AG10803 (cell line): ENCODE data around the gene CHD1.

Source experiments
- DNase-seq: peaks from one replicate; pipeline ENCODE4 v3.0.0; 2010; ENCODE audit warnings: low read depth
- H3K4me3 ChIP-seq: 2 replicates; pipeline ENCODE4 v1.5.1; 2011; ENCODE audit warnings: mild to moderate bottlenecking, low read length, control low read depth
- TF ChIP-seq, protein P1 (sequence below): conservative IDR thresholded peaks from 2 replicates; pipeline ENCODE4 v1.5.1; 2011; ENCODE audit warnings: mild to moderate bottlenecking, low read length, control low read depth, inconsistent platforms

The CHD1 gene

DNA sequence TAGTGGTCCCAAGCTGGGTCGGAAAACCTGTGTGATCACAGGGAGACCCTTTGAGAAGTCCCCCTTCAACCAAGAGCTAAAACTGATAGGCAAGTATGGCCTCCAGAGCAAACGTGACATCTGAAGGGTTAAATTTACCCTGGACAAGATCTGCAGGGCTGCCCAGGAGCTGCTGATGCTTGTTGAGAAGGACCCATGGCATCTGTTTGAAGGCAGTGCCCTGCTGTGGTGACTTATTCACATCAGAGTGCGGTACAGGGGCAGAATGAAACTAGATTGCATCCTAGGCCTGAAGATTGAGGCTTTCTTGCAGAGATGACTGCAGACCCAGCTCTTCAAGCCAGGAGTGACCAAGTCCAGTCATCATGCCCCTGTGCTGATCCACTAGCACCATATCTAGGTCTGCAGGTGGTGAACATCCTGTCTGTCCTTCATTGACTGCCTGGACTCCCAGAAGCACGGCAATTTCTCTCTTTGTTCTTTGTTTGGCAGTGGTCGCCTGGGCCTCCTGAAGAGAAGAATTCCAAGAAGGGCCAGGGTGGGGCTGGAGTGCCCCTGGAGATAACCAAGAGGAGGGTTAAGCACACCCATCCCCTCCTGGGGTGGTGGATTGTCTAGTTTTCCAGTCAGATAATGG is 25.7 kb upstream of the CHD1 start:
- DNase-seq: no peak
- TF ChIP-seq, protein P1, sequence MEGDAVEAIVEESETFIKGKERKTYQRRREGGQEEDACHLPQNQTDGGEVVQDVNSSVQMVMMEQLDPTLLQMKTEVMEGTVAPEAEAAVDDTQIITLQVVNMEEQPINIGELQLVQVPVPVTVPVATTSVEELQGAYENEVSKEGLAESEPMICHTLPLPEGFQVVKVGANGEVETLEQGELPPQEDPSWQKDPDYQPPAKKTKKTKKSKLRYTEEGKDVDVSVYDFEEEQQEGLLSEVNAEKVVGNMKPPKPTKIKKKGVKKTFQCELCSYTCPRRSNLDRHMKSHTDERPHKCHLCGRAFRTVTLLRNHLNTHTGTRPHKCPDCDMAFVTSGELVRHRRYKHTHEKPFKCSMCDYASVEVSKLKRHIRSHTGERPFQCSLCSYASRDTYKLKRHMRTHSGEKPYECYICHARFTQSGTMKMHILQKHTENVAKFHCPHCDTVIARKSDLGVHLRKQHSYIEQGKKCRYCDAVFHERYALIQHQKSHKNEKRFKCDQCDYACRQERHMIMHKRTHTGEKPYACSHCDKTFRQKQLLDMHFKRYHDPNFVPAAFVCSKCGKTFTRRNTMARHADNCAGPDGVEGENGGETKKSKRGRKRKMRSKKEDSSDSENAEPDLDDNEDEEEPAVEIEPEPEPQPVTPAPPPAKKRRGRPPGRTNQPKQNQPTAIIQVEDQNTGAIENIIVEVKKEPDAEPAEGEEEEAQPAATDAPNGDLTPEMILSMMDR: no peak
- H3K4me3 ChIP-seq: no peak overlapping the region

DNA sequence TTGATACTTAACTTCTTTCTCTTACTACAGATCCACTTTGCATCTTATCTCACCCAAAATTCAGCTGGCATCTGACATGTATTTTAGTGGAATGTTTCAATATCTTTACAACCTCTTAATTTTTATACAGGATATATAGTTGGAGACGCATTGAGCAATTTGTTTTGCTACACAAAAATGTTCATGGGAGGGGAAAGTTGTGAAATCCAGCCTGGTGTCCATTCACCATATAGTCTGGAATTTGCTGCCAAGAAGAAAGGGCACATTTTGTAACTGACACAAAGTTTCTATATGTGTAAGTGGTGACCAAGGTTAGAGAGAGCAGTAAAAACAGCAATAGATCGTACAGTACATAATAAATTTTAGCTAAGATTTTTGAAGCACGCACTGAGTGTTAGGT is 14.0 kb upstream of the CHD1 start:
- TF ChIP-seq, protein P1: no peak
- no peak for DNase-seq
- H3K4me3 ChIP-seq: no peak overlapping the region

DNA sequence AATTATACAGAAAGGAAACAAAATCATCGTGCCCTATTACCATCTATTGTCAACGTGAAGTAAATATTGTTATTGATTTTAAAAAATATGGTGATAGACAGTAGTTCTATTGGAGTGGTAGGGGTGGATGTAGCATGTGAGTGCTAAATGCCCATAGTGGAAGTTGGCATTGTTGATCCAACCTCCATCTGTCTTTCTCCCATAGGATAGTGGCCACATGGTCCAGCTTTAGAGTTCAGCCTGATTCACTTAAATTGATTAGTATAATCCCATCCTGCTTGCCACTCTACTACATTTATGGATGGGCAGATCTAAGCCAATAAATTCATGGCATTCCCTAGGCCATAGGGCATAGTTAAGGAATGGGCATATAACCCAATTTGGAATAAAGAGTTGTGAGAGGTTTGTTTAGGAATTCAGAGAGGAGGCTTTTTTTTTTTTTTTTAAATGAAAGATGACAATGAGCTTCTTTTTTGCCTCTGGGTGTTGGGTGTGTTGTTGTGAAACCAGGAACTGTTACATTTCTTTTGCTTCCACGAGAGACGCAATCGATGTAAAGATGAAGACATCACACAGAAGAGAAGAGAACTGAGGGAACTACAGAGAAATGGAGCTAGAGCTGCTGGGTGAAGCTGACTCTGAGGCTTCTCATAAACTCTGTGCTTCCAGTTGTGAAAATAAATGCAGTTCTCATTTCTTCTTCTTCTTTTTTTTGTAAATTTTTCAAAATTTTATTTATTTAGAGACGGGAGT is 12.5 kb upstream of the CHD1 start:
- H3K4me3 ChIP-seq: no peak overlapping the region
- TF ChIP-seq, protein P1: no peak
- DNase-seq: no peak

DNA sequence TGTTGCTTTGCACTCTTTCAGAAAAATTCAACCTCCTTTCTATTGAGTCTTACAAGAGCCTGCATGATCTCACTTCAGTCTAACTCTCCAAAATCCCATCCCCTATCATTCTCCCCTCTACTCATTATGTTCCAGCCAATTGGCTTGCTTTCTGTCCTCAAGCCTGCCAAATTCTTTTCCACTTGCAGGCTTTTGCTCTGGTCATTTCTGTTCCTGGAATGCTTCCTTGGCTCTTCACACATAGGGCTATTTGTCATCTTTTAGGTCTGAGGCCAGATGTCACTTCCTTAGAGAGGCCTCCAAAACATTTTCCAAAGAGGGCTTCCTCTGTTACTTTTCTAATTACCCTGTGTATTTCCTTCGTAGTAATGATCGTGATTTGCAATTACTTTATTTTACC is 11.8 kb upstream of the CHD1 start:
- TF ChIP-seq, protein P1: no peak
- DNase-seq: peak; percentile 62
- H3K4me3 ChIP-seq: no peak overlapping the region

DNA sequence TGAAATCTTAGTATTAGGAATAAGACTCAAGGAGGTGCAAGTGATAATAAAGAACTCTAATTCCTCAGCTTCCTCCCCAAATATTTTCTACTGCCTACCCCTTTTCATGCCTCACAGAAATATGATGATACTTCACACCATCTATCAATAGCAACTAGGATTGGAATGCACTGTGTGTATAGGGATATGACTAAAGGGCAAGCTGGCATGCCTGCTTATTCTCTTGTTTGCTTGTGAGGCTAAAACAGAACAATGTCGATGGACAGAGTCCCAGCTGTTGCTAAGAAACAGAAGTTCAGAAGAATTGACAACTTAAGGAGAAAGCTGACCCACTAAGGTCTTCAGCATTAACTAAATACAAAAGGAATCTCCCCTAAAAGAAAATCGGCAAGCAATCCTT is 9.7 kb upstream of the CHD1 start:
- no peak overlapping the region for H3K4me3 ChIP-seq
- TF ChIP-seq, protein P1: no peak
- peak; percentile 76 for DNase-seq

DNA sequence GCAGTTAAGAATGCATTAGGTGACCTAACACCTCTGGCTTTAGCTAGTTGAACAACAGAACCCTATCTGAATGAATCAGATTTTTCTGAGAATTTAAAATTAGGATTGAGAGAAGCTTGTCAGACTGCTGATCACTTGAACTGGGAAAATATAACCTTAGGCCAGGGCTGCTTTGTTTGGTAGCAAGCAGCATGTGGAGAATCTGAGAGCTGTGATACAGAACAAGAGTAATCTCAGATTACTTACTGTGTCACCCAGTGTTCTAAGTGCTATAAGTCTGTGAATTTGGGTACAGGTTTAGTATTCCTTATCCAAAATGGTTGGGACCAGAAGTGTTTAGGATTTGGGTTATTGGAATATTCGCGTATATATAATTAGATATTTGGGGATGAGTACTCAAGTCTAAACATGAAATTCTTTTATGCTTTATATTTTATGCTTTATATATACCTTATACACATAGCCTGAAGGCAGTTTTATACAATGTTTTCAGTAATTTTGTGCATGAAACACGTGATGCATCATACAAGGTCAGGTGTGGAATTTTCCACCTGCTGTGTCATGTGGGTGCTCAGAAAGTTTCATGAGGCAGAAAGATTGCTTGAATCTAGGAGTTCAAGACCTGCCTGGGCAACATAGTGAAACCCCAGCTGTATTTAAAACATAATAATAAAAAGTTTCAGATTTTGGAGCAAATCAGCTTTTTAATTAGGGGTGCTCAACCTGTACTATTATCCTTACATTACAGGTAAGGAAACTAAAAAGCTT is 8.3 kb upstream of the CHD1 start:
- no peak for DNase-seq
- TF ChIP-seq, protein P1: no peak
- no peak overlapping the region for H3K4me3 ChIP-seq
